ENCODE results near the gene CANT1. TPM values are rescaled to one million over a fixed set of nuclear protein-coding genes. Genes with fewer than 3 reads are reported as not detected.
A peak's percentile ranks its signal among the peaks of the same experiment; 100 is the strongest.

Gene CANT1
- total and polyA plus RNA-seq, 9 of the 15 experiments (the other 6 are each of a cell fraction or from before 2014, with no cell fraction given) = 2.7 to 66.4 (median 22.5) TPM

DNA sequence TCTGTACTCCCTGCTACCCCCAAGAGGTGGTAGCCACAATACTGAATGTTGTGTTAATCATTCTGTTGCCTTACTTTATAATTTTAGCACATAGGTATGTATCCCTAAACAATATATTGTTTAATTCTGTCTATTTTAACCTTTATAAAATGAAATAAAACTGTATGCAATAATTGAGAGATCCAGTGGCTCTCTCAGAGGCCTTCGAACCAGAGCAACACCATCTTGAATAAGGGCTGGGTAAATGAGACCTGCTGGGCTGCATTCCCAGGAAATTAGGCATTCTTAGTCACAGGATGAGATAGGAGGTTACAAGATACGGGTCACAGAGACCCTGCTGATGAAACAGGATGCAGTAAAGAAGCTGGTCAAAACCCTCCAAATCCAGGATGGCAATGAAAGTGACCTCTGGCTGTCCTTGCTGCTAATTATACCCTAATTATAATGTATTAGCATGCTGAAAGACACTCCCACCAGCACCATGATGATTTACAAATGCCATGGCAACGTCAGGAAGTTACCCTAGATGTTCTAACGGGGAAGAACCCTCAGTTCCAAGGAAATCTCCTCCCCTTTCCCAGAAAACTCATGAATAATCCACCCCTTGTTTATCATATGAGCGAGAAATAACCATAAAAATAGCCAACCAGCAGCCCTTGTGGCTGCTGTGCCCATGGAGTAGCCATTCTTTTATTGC is 2.0 kb upstream of the CANT1 start (continued):
- TF ChIP-seq, protein P1, sequence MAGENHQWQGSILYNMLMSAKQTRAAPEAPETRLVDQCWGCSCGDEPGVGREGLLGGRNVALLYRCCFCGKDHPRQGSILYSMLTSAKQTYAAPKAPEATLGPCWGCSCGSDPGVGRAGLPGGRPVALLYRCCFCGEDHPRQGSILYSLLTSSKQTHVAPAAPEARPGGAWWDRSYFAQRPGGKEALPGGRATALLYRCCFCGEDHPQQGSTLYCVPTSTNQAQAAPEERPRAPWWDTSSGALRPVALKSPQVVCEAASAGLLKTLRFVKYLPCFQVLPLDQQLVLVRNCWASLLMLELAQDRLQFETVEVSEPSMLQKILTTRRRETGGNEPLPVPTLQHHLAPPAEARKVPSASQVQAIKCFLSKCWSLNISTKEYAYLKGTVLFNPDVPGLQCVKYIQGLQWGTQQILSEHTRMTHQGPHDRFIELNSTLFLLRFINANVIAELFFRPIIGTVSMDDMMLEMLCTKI (IDR thresholded peaks at IDR 0.05; ENCODE audit: partially characterized antibody) = no peak
- TF ChIP-seq, protein P2, sequence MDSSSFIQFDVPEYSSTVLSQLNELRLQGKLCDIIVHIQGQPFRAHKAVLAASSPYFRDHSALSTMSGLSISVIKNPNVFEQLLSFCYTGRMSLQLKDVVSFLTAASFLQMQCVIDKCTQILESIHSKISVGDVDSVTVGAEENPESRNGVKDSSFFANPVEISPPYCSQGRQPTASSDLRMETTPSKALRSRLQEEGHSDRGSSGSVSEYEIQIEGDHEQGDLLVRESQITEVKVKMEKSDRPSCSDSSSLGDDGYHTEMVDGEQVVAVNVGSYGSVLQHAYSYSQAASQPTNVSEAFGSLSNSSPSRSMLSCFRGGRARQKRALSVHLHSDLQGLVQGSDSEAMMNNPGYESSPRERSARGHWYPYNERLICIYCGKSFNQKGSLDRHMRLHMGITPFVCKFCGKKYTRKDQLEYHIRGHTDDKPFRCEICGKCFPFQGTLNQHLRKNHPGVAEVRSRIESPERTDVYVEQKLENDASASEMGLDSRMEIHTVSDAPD (CRISPR knock-in tag; IDR thresholded peaks at IDR 0.05) = peak; percentile 94
- TF ChIP-seq LEF1 (IDR thresholded peaks at IDR 0.05) (no peak), PYGO2 (tag; IDR thresholded peaks at IDR 0.05) (peak; percentile 97), MEIS2 (IDR thresholded peaks at IDR 0.05; ENCODE audit: partially characterized antibody) (peak; percentile 14), TGIF2 (CRISPR knock-in tag; IDR thresholded peaks at IDR 0.05) (no peak), CEBPG (CRISPR knock-in tag; IDR thresholded peaks at IDR 0.05) (peak; percentile 61; the same call in 1 of the 2 replicates), CEBPG (tag; conservative IDR thresholded peaks at IDR 0.05 in 1 of 2, IDR thresholded peaks at IDR 0.05 in 1 of 2) (peak; percentile 34 to 96; a peak in 2 of 4 replicates), ZNF354B (CRISPR knock-in tag; IDR thresholded peaks at IDR 0.05) (peak; percentile 93), ZNF232 (CRISPR knock-in tag; IDR thresholded peaks at IDR 0.05) (no peak), NRF1 (conservative IDR thresholded peaks at IDR 0.05 in 1 of 2, IDR thresholded peaks at IDR 0.05 in 1 of 2) (0 out of 4 replicates have a peak, but pooled peaks of 1 of the 2 experiments have one; percentile 14), HSF4 (CRISPR knock-in tag; IDR thresholded peaks at IDR 0.05; ENCODE audit: borderline replicate concordance) (peak; percentile 96; the same call in 1 of the 2 replicates), DPF2 (IDR thresholded peaks at IDR 0.05) (0 out of 2 replicates have a peak, but pooled peaks have one; percentile 19)
- TF ChIP-seq, protein P3, sequence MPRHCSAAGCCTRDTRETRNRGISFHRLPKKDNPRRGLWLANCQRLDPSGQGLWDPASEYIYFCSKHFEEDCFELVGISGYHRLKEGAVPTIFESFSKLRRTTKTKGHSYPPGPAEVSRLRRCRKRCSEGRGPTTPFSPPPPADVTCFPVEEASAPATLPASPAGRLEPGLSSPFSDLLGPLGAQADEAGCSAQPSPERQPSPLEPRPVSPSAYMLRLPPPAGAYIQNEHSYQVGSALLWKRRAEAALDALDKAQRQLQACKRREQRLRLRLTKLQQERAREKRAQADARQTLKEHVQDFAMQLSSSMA (CRISPR knock-in tag; IDR thresholded peaks at IDR 0.05) = peak; percentile 88
- TF ChIP-seq, protein P4, sequence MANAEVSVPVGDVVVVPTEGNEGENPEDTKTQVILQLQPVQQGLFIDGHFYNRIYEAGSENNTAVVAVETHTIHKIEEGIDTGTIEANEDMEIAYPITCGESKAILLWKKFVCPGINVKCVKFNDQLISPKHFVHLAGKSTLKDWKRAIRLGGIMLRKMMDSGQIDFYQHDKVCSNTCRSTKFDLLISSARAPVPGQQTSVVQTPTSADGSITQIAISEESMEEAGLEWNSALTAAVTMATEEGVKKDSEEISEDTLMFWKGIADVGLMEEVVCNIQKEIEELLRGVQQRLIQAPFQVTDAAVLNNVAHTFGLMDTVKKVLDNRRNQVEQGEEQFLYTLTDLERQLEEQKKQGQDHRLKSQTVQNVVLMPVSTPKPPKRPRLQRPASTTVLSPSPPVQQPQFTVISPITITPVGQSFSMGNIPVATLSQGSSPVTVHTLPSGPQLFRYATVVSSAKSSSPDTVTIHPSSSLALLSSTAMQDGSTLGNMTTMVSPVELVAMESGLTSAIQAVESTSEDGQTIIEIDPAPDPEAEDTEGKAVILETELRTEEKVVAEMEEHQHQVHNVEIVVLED (CRISPR knock-in tag; IDR thresholded peaks at IDR 0.05) = peak; percentile 81
- TF ChIP-seq, protein P5, sequence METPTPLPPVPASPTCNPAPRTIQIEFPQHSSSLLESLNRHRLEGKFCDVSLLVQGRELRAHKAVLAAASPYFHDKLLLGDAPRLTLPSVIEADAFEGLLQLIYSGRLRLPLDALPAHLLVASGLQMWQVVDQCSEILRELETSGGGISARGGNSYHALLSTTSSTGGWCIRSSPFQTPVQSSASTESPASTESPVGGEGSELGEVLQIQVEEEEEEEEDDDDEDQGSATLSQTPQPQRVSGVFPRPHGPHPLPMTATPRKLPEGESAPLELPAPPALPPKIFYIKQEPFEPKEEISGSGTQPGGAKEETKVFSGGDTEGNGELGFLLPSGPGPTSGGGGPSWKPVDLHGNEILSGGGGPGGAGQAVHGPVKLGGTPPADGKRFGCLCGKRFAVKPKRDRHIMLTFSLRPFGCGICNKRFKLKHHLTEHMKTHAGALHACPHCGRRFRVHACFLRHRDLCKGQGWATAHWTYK (CRISPR knock-in tag; IDR thresholded peaks at IDR 0.05) = peak; percentile 99
- TF ChIP-seq, protein P6, sequence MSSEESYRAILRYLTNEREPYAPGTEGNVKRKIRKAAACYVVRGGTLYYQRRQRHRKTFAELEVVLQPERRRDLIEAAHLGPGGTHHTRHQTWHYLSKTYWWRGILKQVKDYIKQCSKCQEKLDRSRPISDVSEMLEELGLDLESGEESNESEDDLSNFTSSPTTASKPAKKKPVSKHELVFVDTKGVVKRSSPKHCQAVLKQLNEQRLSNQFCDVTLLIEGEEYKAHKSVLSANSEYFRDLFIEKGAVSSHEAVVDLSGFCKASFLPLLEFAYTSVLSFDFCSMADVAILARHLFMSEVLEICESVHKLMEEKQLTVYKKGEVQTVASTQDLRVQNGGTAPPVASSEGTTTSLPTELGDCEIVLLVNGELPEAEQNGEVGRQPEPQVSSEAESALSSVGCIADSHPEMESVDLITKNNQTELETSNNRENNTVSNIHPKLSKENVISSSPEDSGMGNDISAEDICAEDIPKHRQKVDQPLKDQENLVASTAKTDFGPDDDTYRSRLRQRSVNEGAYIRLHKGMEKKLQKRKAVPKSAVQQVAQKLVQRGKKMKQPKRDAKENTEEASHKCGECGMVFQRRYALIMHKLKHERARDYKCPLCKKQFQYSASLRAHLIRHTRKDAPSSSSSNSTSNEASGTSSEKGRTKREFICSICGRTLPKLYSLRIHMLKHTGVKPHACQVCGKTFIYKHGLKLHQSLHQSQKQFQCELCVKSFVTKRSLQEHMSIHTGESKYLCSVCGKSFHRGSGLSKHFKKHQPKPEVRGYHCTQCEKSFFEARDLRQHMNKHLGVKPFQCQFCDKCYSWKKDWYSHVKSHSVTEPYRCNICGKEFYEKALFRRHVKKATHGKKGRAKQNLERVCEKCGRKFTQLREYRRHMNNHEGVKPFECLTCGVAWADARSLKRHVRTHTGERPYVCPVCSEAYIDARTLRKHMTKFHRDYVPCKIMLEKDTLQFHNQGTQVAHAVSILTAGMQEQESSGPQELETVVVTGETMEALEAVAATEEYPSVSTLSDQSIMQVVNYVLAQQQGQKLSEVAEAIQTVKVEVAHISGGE (CRISPR knock-in tag; IDR thresholded peaks at IDR 0.05) = peak in 1 of 3 experiments; percentile 68; a peak in 2 of 6 replicates
